NT2/D1 (cell line): Measurements from ENCODE around the gene MEA1.
A peak's percentile ranks its signal among the peaks of the same experiment; 100 is the strongest.

Source experiments
- DNase-seq: peaks from one replicate; pipeline ENCODE4 v3.0.0-alpha.2; 2011; ENCODE audit warnings: low read depth, low spot score
- H3K27me3 ChIP-seq: 2 replicates; pipeline ENCODE4 v1.6.0; 2011; ENCODE audit warnings: mild to moderate bottlenecking; ENCODE audit not compliant: insufficient read length, insufficient read depth
- H3K36me3 ChIP-seq: 2 replicates; pipeline ENCODE4 v1.6.1; 2011; ENCODE audit warnings: mild to moderate bottlenecking, low read length, mixed read lengths; ENCODE audit not compliant: insufficient read depth, insufficient read length
- H3K4me1 ChIP-seq: 2 replicates; pipeline ENCODE4 v1.5.1; 2011; ENCODE audit not compliant: insufficient read depth, insufficient read length
- H3K4me3 ChIP-seq: 2 replicates; pipeline ENCODE4 v1.5.1; 2011; ENCODE audit warnings: low read depth; ENCODE audit not compliant: insufficient read length
- H3K9ac ChIP-seq: 2 replicates; pipeline ENCODE4 v1.6.0; 2011; ENCODE audit warnings: low read depth; ENCODE audit not compliant: insufficient read length
- H3K9me3 ChIP-seq: 2 replicates; pipeline ENCODE4 v1.5.1; 2011; ENCODE audit warnings: mild to moderate bottlenecking, low read length; ENCODE audit not compliant: insufficient read depth
- SUZ12 ChIP-seq: IDR thresholded peaks from 2 replicates; pipeline ENCODE4 v1.6.1; 2011; ENCODE audit not compliant: insufficient read length, insufficient read depth; ENCODE audit errors: extremely low read depth
- YY1 ChIP-seq: IDR thresholded peaks from 2 replicates; pipeline ENCODE4 v1.6.1; 2011; ENCODE audit not compliant: insufficient read length, insufficient read depth
- ZNF274 ChIP-seq: IDR thresholded peaks from 2 replicates; pipeline ENCODE4 v1.6.1; 2011; ENCODE audit warnings: mild to moderate bottlenecking, low read depth, low read length

The MEA1 gene

DNA sequence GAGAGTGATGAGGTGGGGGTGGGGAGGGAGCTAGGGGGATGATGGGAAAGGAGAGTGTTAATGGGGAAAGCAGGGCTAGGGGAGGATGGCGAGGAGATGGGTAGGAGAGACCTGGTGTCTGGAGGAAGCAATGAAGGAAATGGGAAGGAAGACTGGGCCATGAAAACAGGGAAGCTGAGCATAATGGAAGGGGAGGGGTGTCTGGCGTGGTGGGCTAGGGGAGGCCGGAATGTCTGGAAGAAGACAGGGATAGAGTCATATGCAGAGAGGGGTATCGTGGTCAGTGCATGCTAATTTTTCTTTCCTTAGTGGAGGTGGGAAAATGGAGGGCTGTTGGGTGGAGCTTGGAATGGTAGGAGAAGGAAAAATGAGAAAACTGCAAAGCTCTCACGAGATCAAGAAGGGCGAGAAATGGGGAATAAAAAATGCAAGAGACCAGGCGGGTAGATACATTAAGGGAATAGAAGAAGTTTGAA, 726 bp upstream of the MEA1 start:
- peaks cover 8% of the 10 kb centered on the region for H3K4me1 ChIP-seq
- no peak for TF ChIP-seq ZNF274
- no peak for TF ChIP-seq SUZ12
- no peak for TF ChIP-seq YY1
- no peaks in the 10 kb centered on the region for H3K27me3 ChIP-seq
- peaks cover 62% of the 10 kb centered on the region for H3K36me3 ChIP-seq
- no peak for DNase-seq
- H3K9me3 ChIP-seq = no peaks in the 10 kb centered on the region
- peak overlapping the region; percentile 79 for H3K9ac ChIP-seq
- peak overlapping the region; percentile 62 for H3K4me3 ChIP-seq

DNA sequence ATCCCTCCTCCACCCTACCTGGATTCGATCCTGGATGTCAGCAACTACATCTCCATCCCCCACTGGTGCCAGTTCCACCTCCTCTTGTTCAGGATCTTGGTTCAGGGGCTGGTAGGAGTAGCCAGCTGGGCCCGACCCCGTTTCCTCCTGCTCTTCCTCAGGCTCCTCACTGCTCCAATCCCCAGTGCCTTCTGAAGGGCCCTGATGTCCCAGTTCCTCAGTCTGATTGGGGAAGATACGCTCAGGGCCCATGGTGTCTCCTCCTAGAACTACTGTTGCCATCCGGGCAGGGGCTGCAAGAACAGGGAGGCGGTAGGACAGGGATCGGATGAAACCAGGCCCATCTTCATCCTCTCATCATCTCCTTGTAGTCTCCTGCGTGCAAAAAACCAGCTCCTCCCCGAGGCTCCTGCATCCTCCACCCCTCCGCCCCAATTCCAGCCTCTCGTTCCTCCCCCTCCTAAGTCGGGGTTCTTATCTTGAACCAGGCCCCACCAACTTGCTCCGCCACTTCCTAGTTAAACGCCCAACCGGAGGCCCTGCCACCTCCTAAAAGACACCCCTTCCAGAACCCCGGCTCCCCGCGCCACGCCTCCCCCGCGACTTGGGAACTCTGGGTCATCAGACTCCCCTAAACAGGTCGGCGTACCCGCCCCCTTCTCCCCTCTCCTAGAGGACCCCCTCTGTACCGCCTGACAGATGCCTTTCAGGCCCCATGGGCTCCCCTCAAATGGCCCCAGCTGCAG, 476 bp downstream of the MEA1 start:
- H3K9me3 ChIP-seq = no peaks in the 10 kb centered on the region
- H3K36me3 ChIP-seq = peaks cover 62% of the 10 kb centered on the region
- peak overlapping the region; percentile 73 for H3K9ac ChIP-seq
- DNase-seq = no peak
- TF ChIP-seq SUZ12 (no peak), ZNF274 (no peak), YY1 (no peak)
- H3K4me1 ChIP-seq = peaks cover 8% of the 10 kb centered on the region
- H3K27me3 ChIP-seq = no peaks in the 10 kb centered on the region
- peak overlapping the region; percentile 58 for H3K4me3 ChIP-seq

DNA sequence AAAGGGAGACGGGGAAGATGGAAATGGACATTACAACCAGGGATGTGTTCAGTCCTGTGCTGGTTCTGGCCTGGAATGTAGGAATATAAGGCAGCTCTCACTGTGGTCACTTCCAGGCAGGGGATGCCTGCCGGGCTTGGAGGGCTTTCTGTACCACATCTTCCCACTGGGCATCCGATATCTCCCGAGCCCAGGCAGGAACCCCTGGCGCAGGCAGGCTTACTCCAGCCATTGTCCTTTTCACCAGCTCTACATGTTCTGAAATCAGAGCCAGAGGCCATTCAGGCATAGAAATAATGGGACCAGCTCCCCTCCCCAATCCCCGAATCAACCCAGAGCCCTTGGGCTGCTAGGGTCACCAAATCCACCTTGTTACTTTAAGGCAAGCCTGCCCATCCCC, 1.4 kb downstream of the MEA1 start:
- Histone ChIP-seq H3K9me3 (no peaks in the 10 kb centered on the region), H3K4me1 (peaks cover 6% of the 10 kb centered on the region), H3K4me3 (no peak overlapping the region), H3K9ac (peak overlapping the region; percentile 73), H3K36me3 (peaks cover 62% of the 10 kb centered on the region), H3K27me3 (no peaks in the 10 kb centered on the region)
- TF ChIP-seq YY1 = no peak
- TF ChIP-seq ZNF274 = no peak
- no peak for TF ChIP-seq SUZ12
- no peak for DNase-seq

GRCh38 chr6:43011207-43011606, 2.5 kb downstream of the MEA1 start:
- Histone ChIP-seq H3K9me3 (no peaks in the 10 kb centered on the region), H3K36me3 (peaks cover 64% of the 10 kb centered on the region), H3K27me3 (no peaks in the 10 kb centered on the region), H3K4me1 (peaks cover 4% of the 10 kb centered on the region), H3K4me3 (no peak overlapping the region), H3K9ac (peak overlapping the region; percentile 32)
- DNase-seq = no peak
- TF ChIP-seq SUZ12 (no peak), ZNF274 (no peak), YY1 (no peak)

DNA sequence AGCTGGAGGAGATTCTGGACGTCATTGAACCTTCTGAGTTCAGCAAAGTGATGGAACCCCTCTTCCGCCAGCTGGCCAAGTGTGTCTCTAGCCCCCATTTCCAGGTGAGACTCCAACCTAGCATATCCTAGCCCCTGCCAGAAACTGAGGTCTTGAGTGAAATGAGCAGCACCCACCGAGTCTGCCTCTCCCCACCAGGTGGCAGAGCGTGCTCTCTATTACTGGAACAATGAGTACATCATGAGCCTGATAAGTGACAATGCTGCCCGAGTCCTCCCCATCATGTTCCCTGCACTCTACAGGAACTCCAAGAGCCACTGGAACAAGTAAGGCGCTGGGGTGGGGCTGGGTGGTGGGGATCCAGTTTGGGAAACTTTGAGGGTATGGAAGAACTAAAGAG, 4.6 kb downstream of the MEA1 start:
- no peak overlapping the region for H3K4me3 ChIP-seq
- no peak for DNase-seq
- H3K4me1 ChIP-seq = peaks cover 2% of the 10 kb centered on the region
- no peaks in the 10 kb centered on the region for H3K27me3 ChIP-seq
- TF ChIP-seq ZNF274 (no peak), SUZ12 (no peak)
- H3K36me3 ChIP-seq = peaks cover 67% of the 10 kb centered on the region
- no peak overlapping the region for H3K9ac ChIP-seq
- no peaks in the 10 kb centered on the region for H3K9me3 ChIP-seq

DNA sequence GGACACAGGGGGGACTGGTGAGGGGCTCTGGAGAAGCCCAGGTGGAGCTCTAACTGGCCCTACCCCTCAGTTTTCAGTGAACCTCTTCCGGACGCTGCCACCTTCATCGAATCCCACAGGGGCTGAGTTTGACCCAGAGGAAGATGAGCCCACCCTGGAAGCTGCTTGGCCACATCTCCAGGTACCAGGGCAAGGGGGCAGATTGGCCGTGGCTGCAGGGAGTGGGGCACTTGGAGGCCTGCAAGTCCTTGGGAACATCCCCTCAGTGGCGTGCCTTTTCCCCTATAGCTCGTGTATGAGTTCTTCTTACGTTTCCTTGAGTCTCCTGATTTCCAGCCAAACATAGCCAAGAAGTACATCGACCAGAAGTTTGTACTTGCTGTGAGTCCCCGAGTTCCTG, 6.6 kb downstream of the MEA1 start:
- H3K27me3 ChIP-seq = no peaks in the 10 kb centered on the region
- H3K36me3 ChIP-seq = peaks cover 58% of the 10 kb centered on the region
- DNase-seq = no peak
- no peaks in the 10 kb centered on the region for H3K9me3 ChIP-seq
- peaks cover 2% of the 10 kb centered on the region for H3K4me1 ChIP-seq
- H3K4me3 ChIP-seq = no peak overlapping the region
- TF ChIP-seq SUZ12 (no peak), YY1 (no peak), ZNF274 (no peak)
- no peak overlapping the region for H3K9ac ChIP-seq

DNA sequence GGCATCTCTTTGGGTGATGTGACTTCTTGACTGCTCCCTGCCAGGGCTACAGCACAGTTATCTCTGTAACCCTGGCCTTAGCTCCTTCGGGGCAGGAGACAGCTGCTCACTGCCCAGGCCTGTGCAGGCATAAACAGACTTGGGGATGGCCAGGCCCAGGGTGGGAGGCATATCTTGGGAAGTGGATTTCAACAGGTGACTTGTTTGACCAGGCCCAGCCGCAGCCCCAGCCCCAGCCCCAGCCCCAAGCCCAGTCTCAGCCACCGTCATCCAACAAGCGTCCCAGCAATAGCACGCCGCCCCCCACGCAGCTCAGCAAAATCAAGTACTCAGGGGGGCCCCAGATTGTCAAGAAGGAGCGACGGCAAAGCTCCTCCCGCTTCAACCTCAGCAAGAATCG, 7.5 kb downstream of the MEA1 start:
- Histone ChIP-seq H3K36me3 (peaks cover 49% of the 10 kb centered on the region), H3K4me3 (no peak overlapping the region), H3K27me3 (no peaks in the 10 kb centered on the region), H3K9me3 (no peaks in the 10 kb centered on the region), H3K9ac (no peak overlapping the region), H3K4me1 (no peaks in the 10 kb centered on the region)
- DNase-seq = no peak
- TF ChIP-seq SUZ12 (no peak), ZNF274 (no peak), YY1 (no peak)
